GM11168 (cell line): ENCODE results near the gene MBLAC1.
"Not testable (repeated sequence)": the region's sequence is repeated elsewhere in the genome, so short reads cannot be mapped to it uniquely, and the experiment has no call there.

ENCODE experiments used
- in situ Hi-C: fragments of 300-500 bp; cut with MboI; formaldehyde crosslinking; loops from one replicate; pipeline ENCODE4 v1.12.0; 2022; ENCODE audit warnings: low sequenced_read_pairs; ENCODE audit not compliant: unreplicated experiment

Gene MBLAC1

GRCh38 chr7:100119970-100120732 lies 6.6 kb upstream of the MBLAC1 start:
- in situ Hi-C loops, result no loop called here

- in situ Hi-C loops, result no loop called here
These were observed 6.1 kb upstream of the MBLAC1 start for GRCh38 chr7:100120733-100121036.

GRCh38 chr7:100122067-100122466 lies 4.7 kb upstream of the MBLAC1 start:
- in situ Hi-C loops, result no loop called here

GRCh38 chr7:100122568-100122967 lies 4.2 kb upstream of the MBLAC1 start:
- in situ Hi-C loops, result no loop called here

- in situ Hi-C loops, result no loop called here
These were observed 2.2 kb upstream of the MBLAC1 start for GRCh38 chr7:100124301-100125230.

- in situ Hi-C loops, result no loop called here
These were observed 382 bp upstream of the MBLAC1 start for GRCh38 chr7:100126239-100126930.

GRCh38 chr7:100127866-100128636 lies 1.3 kb downstream of the MBLAC1 start:
- in situ Hi-C loops, result no loop called here

- in situ Hi-C loops, result no loop called here
These were observed 1.8 kb downstream of the MBLAC1 start for GRCh38 chr7:100128637-100128963.

GRCh38 chr7:100130220-100130607 lies 3.4 kb downstream of the MBLAC1 start:
- in situ Hi-C loops, result loop anchor here (10.0 kb wide), 1 partner anchor 85 kb away; the partner anchor contains the start of gene PVRIG

- in situ Hi-C loops, result loop anchor here (10.0 kb wide), 1 partner anchor 84 kb away; the partner anchor contains the start of gene PVRIG
These were observed 4.1 kb downstream of the MBLAC1 start for GRCh38 chr7:100130608-100131453.

GRCh38 chr7:100132126-100132525 lies 5.4 kb downstream of the MBLAC1 start:
- in situ Hi-C loops, result loop anchor here (10.0 kb wide), 1 partner anchor 83 kb away; the partner anchor contains the start of gene PVRIG

GRCh38 chr7:100132697-100133151 lies 6.0 kb downstream of the MBLAC1 start:
- in situ Hi-C loops, result loop anchor here (10.0 kb wide), 1 partner anchor 82 kb away; the partner anchor contains the start of gene PVRIG

- in situ Hi-C loops, result loop anchor here (10.0 kb wide), 1 partner anchor 77 kb away; the partner anchor contains the start of gene PVRIG
These were observed 11.3 kb downstream of the MBLAC1 start for GRCh38 chr7:100137851-100138760.

- in situ Hi-C loops, result no loop called here
These were observed 14.8 kb downstream of the MBLAC1 start for GRCh38 chr7:100141555-100141949.

- in situ Hi-C loops, result no loop called here
These were observed 15.7 kb downstream of the MBLAC1 start for GRCh38 chr7:100142461-100142860.

GRCh38 chr7:100146350-100146749 lies 19.6 kb downstream of the MBLAC1 start:
- in situ Hi-C loops, result not testable (repeated sequence)

- in situ Hi-C loops, result no loop called here
These were observed 20.5 kb downstream of the MBLAC1 start for GRCh38 chr7:100147278-100147677.

GRCh38 chr7:100148225-100148558 lies 21.4 kb downstream of the MBLAC1 start:
- in situ Hi-C loops, result no loop called here
